Measurements from ENCODE around the gene EIF2B5.

The EIF2B5 gene

DNA sequence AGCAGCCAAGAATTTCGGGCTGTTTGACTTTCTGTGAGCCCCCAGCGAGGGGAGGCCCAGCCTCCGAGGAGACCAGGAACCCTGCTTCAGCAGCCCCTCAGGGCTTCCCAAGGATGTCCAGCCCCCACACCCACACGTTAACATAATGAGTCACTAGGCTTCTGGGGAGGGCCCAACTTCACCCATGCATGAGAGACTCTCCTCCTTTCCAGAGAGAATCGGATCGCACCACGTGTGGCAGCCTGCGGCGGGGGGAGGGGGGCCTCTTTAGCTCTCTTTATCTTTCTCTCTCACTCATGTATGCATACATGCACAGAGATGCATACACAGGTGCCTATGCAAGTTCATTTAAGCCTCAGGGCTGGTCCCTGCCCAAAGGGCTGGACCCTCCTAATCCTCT, 36.4 kb downstream of the EIF2B5 start:
- H3K4me3 ChIP-seq (ENCODE audit: control insufficient read depth, low read depth, low read length): no peak overlapping the region
- TF ChIP-seq, protein P1, sequence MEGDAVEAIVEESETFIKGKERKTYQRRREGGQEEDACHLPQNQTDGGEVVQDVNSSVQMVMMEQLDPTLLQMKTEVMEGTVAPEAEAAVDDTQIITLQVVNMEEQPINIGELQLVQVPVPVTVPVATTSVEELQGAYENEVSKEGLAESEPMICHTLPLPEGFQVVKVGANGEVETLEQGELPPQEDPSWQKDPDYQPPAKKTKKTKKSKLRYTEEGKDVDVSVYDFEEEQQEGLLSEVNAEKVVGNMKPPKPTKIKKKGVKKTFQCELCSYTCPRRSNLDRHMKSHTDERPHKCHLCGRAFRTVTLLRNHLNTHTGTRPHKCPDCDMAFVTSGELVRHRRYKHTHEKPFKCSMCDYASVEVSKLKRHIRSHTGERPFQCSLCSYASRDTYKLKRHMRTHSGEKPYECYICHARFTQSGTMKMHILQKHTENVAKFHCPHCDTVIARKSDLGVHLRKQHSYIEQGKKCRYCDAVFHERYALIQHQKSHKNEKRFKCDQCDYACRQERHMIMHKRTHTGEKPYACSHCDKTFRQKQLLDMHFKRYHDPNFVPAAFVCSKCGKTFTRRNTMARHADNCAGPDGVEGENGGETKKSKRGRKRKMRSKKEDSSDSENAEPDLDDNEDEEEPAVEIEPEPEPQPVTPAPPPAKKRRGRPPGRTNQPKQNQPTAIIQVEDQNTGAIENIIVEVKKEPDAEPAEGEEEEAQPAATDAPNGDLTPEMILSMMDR (conservative IDR thresholded peaks at IDR 0.05; ENCODE audit: control insufficient read depth, insufficient read depth, low read depth, low read length): no peak
- DNase-seq (ENCODE audit: low read depth): peak; percentile 79

GRCh38 chr3:184172681-184173373, 37.7 kb downstream of the EIF2B5 start:
- TF ChIP-seq, protein P1 (conservative IDR thresholded peaks at IDR 0.05; ENCODE audit: control insufficient read depth, insufficient read depth, low read depth, low read length): no peak
- H3K4me3 ChIP-seq (ENCODE audit: control insufficient read depth, low read depth, low read length): no peak overlapping the region
- DNase-seq (ENCODE audit: low read depth): peak; percentile 97

GRCh38 chr3:184173374-184173722, 38.2 kb downstream of the EIF2B5 start:
- TF ChIP-seq, protein P1 (conservative IDR thresholded peaks at IDR 0.05; ENCODE audit: control insufficient read depth, insufficient read depth, low read depth, low read length): no peak
- no peak for DNase-seq (ENCODE audit: low read depth)
- no peak overlapping the region for H3K4me3 ChIP-seq (ENCODE audit: control insufficient read depth, low read depth, low read length)

DNA sequence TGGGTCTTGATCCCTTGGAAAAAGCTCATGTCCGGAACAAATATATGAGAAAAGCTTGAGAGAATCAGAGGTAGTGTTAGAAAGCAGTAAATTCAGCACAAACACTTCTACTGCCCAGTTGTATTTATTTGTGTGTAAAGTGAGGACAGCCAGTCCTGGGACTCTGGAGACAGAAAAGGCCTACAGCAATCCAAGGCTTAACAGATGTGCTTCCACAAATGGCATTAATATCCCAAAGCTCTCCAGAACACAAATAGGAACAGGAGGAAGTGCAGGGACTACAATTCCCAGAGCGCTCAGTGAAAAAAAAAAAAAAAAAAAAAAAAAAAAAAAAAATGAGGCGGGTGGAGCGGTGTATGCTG, 39.1 kb downstream of the EIF2B5 start:
- DNase-seq (ENCODE audit: low read depth): no peak
- H3K4me3 ChIP-seq (ENCODE audit: control insufficient read depth, low read depth, low read length): no peak overlapping the region
- TF ChIP-seq, protein P1 (conservative IDR thresholded peaks at IDR 0.05; ENCODE audit: control insufficient read depth, insufficient read depth, low read depth, low read length): no peak

DNA sequence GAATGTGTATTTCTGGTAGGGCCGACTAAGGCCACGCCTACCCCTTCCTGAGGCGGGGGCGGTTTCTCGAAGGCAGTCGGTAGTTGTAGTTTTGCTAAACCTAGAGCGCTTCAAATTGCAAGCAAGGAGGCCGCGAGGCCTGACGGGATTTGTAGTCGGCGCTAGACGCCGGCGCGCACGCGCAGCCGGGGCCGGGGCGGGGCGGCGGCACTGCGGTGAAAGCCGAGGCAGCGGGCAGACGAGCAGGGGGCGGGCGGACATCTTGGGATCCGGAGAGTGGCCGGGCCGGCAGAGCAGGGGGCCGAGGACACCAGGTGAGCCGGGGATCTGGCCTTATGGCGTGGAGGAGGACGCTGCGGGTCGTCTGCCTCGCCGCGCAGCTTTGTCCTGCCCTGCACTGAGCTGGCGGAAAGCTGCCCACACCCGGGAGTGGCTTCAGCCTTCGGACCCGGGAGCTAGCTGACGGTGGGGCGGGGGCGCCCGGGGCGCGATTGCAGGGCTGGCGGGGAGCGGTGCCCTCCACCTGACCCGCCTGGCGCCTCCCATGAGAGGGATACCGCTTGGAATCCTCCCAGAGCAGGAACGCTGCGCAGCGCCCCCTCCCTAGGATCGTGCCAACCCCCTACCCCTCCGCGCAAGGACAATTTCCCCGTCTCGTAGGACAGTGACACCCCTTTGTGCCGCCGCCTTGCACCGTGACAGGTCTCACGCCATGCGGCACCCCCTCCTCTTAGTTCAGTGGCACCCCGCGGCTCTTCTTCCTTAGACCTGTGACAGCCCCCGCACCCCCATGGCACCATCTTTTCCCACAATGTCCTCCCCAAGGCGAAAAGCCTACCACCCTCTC, 39.7 kb downstream of the EIF2B5 start, which contains the start of gene AP2M1:
TSS of gene AP2M1 (plus strand) at position 210 of the 847 bp plus-strand sequence. CDS start 2,139 bp downstream, outside the sequence.
- TF ChIP-seq, protein P1 (conservative IDR thresholded peaks at IDR 0.05; ENCODE audit: control insufficient read depth, insufficient read depth, low read depth, low read length): no peak
- peak within 1 kb of the TSS; percentile 91 for H3K4me3 ChIP-seq (ENCODE audit: control insufficient read depth, low read depth, low read length)
- DNase-seq (ENCODE audit: low read depth): peak; percentile 99

DNA sequence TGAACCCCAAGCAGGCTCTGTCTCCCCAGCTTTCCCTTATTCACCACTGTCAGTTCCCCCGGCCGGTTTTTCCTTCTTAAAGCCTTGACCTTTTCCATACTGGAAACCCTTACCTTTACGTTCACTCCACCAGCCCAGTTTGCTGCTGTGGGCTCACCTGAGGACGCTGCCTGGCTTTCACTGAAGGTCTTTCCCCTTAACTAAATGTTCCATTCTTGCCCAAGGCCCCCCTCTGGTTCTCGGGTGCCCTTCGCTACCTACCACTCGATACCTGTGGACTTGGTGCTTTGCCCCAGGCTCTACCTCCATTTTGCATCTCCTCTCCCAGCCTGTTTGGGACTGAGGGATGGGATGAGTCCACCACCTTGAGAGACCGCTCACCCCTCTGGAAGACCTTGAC, 40.3 kb downstream of the EIF2B5 start:
- H3K4me3 ChIP-seq (ENCODE audit: control insufficient read depth, low read depth, low read length): peak overlapping the region; percentile 91
- TF ChIP-seq, protein P1 (conservative IDR thresholded peaks at IDR 0.05; ENCODE audit: control insufficient read depth, insufficient read depth, low read depth, low read length): no peak
- DNase-seq (ENCODE audit: low read depth): no peak
